Mucosa of stomach (tissue), 1 donor: ENCODE measurements around the gene ZNRF3.

Experiments used
- H3K27me3 ChIP-seq: one replicate; pipeline ENCODE4 v1.7.0; 2013; ENCODE audit warnings: mild to moderate bottlenecking, low read length; ENCODE audit not compliant: control insufficient read depth, insufficient read depth
- H3K36me3 ChIP-seq: one replicate; pipeline ENCODE4 v1.7.0; 2013; ENCODE audit warnings: low read length; ENCODE audit not compliant: control insufficient read depth, insufficient read depth
- H3K4me1 ChIP-seq: one replicate; pipeline ENCODE4 v1.7.0; 2013; ENCODE audit warnings: mild to moderate bottlenecking, low read length; ENCODE audit not compliant: control insufficient read depth, insufficient read depth
- H3K4me3 ChIP-seq: one replicate; pipeline ENCODE4 v1.7.0; 2013; ENCODE audit warnings: low read length
- H3K9ac ChIP-seq: one replicate; pipeline ENCODE4 v1.7.0; 2013; ENCODE audit warnings: mild to moderate bottlenecking, low read length, moderate library complexity
- H3K9me3 ChIP-seq: one replicate; pipeline ENCODE4 v1.7.0; 2013; ENCODE audit warnings: mild to moderate bottlenecking, low read length, moderate library complexity; ENCODE audit not compliant: control insufficient read depth
- donor health status: Pancreatic carcinoma.

Gene ZNRF3

GRCh38 chr22:28977060-28977459 lies 93.7 kb downstream of the ZNRF3 start:
- Histone ChIP-seq H3K4me1 (peaks cover 6% of the 10 kb centered on the region), H3K36me3 (no peaks in the 10 kb centered on the region), H3K9ac (peak overlapping the region; percentile 30), H3K9me3 (no peaks in the 10 kb centered on the region), H3K4me3 (no peak overlapping the region), H3K27me3 (no peaks in the 10 kb centered on the region)

- peak overlapping the region; percentile 30 for H3K9ac ChIP-seq
These were observed 94.2 kb downstream of the ZNRF3 start for GRCh38 chr22:28977481-28977971.

GRCh38 chr22:28978158-28978557 lies 94.8 kb downstream of the ZNRF3 start:
- Histone ChIP-seq H3K4me3 (no peak overlapping the region), H3K27me3 (no peaks in the 10 kb centered on the region), H3K4me1 (peaks cover 6% of the 10 kb centered on the region), H3K9ac (no peak overlapping the region), H3K9me3 (no peaks in the 10 kb centered on the region), H3K36me3 (no peaks in the 10 kb centered on the region)

More at GRCh38 chr22:28977481-28977971, 94.2 kb downstream of the ZNRF3 start:
- H3K27me3 ChIP-seq = no peaks in the 10 kb centered on the region
- H3K9me3 ChIP-seq = no peaks in the 10 kb centered on the region
- H3K4me3 ChIP-seq = no peak overlapping the region
- peaks cover 6% of the 10 kb centered on the region for H3K4me1 ChIP-seq
- H3K36me3 ChIP-seq = no peaks in the 10 kb centered on the region

GRCh38 chr22:28978863-28979796 lies 95.8 kb downstream of the ZNRF3 start:
- H3K4me1 ChIP-seq = peaks cover 6% of the 10 kb centered on the region
- no peak overlapping the region for H3K4me3 ChIP-seq
- no peaks in the 10 kb centered on the region for H3K36me3 ChIP-seq
- no peaks in the 10 kb centered on the region for H3K9me3 ChIP-seq
- H3K27me3 ChIP-seq = no peaks in the 10 kb centered on the region
- no peak overlapping the region for H3K9ac ChIP-seq

GRCh38 chr22:28980326-28980725 lies 97.0 kb downstream of the ZNRF3 start:
- Histone ChIP-seq H3K27me3 (no peaks in the 10 kb centered on the region), H3K4me1 (peaks cover 6% of the 10 kb centered on the region), H3K9ac (no peak overlapping the region), H3K36me3 (no peaks in the 10 kb centered on the region), H3K4me3 (no peak overlapping the region), H3K9me3 (no peaks in the 10 kb centered on the region)

- no peaks in the 10 kb centered on the region for H3K27me3 ChIP-seq
- no peak overlapping the region for H3K4me3 ChIP-seq
- H3K9ac ChIP-seq = no peak overlapping the region
- H3K4me1 ChIP-seq = peaks cover 3% of the 10 kb centered on the region
- no peaks in the 10 kb centered on the region for H3K9me3 ChIP-seq
- no peaks in the 10 kb centered on the region for H3K36me3 ChIP-seq
These were observed 98.6 kb downstream of the ZNRF3 start for GRCh38 chr22:28981818-28982499.

GRCh38 chr22:28983190-28983589 lies 99.8 kb downstream of the ZNRF3 start:
- no peaks in the 10 kb centered on the region for H3K9me3 ChIP-seq
- H3K9ac ChIP-seq = no peak overlapping the region
- no peak overlapping the region for H3K4me3 ChIP-seq
- no peaks in the 10 kb centered on the region for H3K36me3 ChIP-seq
- no peaks in the 10 kb centered on the region for H3K27me3 ChIP-seq
- H3K4me1 ChIP-seq = no peaks in the 10 kb centered on the region

- Histone ChIP-seq H3K9ac (no peak overlapping the region), H3K4me1 (no peaks in the 10 kb centered on the region), H3K9me3 (no peaks in the 10 kb centered on the region)
These were observed 100.5 kb downstream of the ZNRF3 start for GRCh38 chr22:28983788-28984441.

GRCh38 chr22:28984482-28985158 lies 101.2 kb downstream of the ZNRF3 start:
- Histone ChIP-seq H3K36me3 (no peaks in the 10 kb centered on the region), H3K4me3 (no peak overlapping the region), H3K9me3 (no peaks in the 10 kb centered on the region), H3K9ac (no peak overlapping the region), H3K4me1 (no peaks in the 10 kb centered on the region), H3K27me3 (no peaks in the 10 kb centered on the region)

More at GRCh38 chr22:28983788-28984441, 100.5 kb downstream of the ZNRF3 start:
- Histone ChIP-seq H3K27me3 (no peaks in the 10 kb centered on the region), H3K4me3 (no peak overlapping the region), H3K36me3 (no peaks in the 10 kb centered on the region)

GRCh38 chr22:28985581-28986290 lies 102.4 kb downstream of the ZNRF3 start:
- no peaks in the 10 kb centered on the region for H3K9me3 ChIP-seq
- no peaks in the 10 kb centered on the region for H3K27me3 ChIP-seq
- no peaks in the 10 kb centered on the region for H3K4me1 ChIP-seq
- H3K9ac ChIP-seq = no peak overlapping the region
- no peak overlapping the region for H3K4me3 ChIP-seq
- no peaks in the 10 kb centered on the region for H3K36me3 ChIP-seq

- Histone ChIP-seq H3K9me3 (no peaks in the 10 kb centered on the region), H3K4me3 (no peak overlapping the region), H3K4me1 (no peaks in the 10 kb centered on the region), H3K27me3 (no peaks in the 10 kb centered on the region), H3K36me3 (no peaks in the 10 kb centered on the region), H3K9ac (no peak overlapping the region)
These were observed 103.0 kb downstream of the ZNRF3 start for GRCh38 chr22:28986366-28986765.
